ENCODE results near the gene SAMD4A.

GRCh38 chr14:54772451-54772881 is 205.5 kb downstream of the SAMD4A start:
- TF ChIP-seq SP1 (IDR thresholded peaks at IDR 0.05) (no peak), FOXK2 (IDR thresholded peaks at IDR 0.05) (no peak), ARNT (IDR thresholded peaks at IDR 0.05) (no peak), FOXA1 (IDR thresholded peaks at IDR 0.05) (no peak), BHLHE40 (IDR thresholded peaks at IDR 0.05; ENCODE audit: borderline replicate concordance) (no peak), ELF4 (IDR thresholded peaks at IDR 0.05) (no peak), FOXM1 (IDR thresholded peaks at IDR 0.05; ENCODE audit: borderline replicate concordance) (no peak), ZNF384 (IDR thresholded peaks at IDR 0.05) (no peak), TARDBP (IDR thresholded peaks at IDR 0.05) (no peak), HDGF (IDR thresholded peaks at IDR 0.05; ENCODE audit: borderline replicate concordance) (no peak)

Data from HEK293T (cell line).